Spleen (tissue), 11 donors: Measurements from ENCODE around the gene KLHL40. TPM values are rescaled to one million over a fixed set of nuclear protein-coding genes. Genes with fewer than 3 reads are reported as not detected.

ENCODE experiments used
- DNase-seq: peaks from one replicate; pipeline ENCODE4 v3.0.0-alpha.2; 2020
- H3K27ac ChIP-seq, 8 donors: fragments of 200-600 bp; sonication (generic) in 7 of 8; 1 replicate in 4 of 8; 2 replicates in 4 of 8; pipeline versions ENCODE4 v1.5.0 to v1.8.0; 2016 to 2021; ENCODE audit warnings: inconsistent platforms in 4 of 8, mild to moderate bottlenecking in 4 of 8, moderate library complexity in 1 of 8
- H3K27me3 ChIP-seq, 7 donors: fragments of 200-600 bp; sonication (generic) in 6 of 7; replicated peaks in 1 of 7; 1 replicate in 4 of 7; 2 replicates in 3 of 7; pipeline versions ENCODE4 v1.5.0 to v1.8.0; 2016 to 2021; ENCODE audit warnings: inconsistent platforms in 3 of 7, mild to moderate bottlenecking in 1 of 7
- H3K36me3 ChIP-seq, 6 donors: fragments of 200-600 bp; sonication (generic) in 5 of 6; 1 replicate in 4 of 6; 2 replicates in 2 of 6; pipeline versions ENCODE4 v1.5.0 to v1.8.0; 2016 to 2021; ENCODE audit warnings: inconsistent platforms in 2 of 6
- H3K4me1 ChIP-seq, 6 donors: fragments of 200-600 bp; sonication (generic) in 5 of 6; 1 replicate in 3 of 6; 2 replicates in 3 of 6; pipeline versions ENCODE4 v1.5.0 to v1.8.0; 2016 to 2021; ENCODE audit warnings: inconsistent platforms in 3 of 6
- H3K4me3 ChIP-seq, 8 donors: fragments of 200-600 bp; sonication (generic) in 7 of 8; 1 replicate in 4 of 8; 2 replicates in 4 of 8; pipeline versions ENCODE4 v1.5.0 to v1.8.0; 2016 to 2021; ENCODE audit warnings: inconsistent platforms in 4 of 8, mild to moderate bottlenecking in 4 of 8, moderate library complexity in 2 of 8
- H3K9me3 ChIP-seq, 8 donors: fragments of 200-600 bp; sonication (generic) in 7 of 8; 1 replicate in 4 of 8; 2 replicates in 4 of 8; pipeline versions ENCODE4 v1.5.0 to v1.8.0; 2016 to 2021; ENCODE audit warnings: inconsistent platforms in 4 of 8
- POLR2A ChIP-seq, 3 donors: fragments of 450-650 bp; IDR thresholded peaks; one replicate each; pipeline ENCODE4 v1.5.1; 2017; ENCODE audit warnings: antibody characterized with exemption in 3 of 3, mild to moderate bottlenecking in 1 of 3
- POLR2AphosphoS5 ChIP-seq, 3 donors: sonication (generic); formaldehyde crosslinking; IDR thresholded peaks; one replicate each; pipeline ENCODE4 v1.5.1; 2017; ENCODE audit warnings: antibody characterized with exemption in 3 of 3
- WGBS, 5 donors: extraction: QIAGEN DNeasy Blood & Tissue Kit in 3 of 5; methylation state at CpG; one replicate each; pipeline versions ENCODE4 v1.1.5 to v1.1.7; 2013 to 2018; 5-methylcytosine and 5-hydroxymethylcytosine counted together
- intact Hi-C: fragments of 100-400 bp; cut with DNase I; formaldehyde crosslinking; loops from one replicate; pipeline ENCODE4 v1.15.0; 2023; ENCODE audit warnings: low total_unique reads
- polyA plus RNA-seq, 3 donors: library from polyadenylated mRNA; stranded (reverse); fragments of 200-250 nt; gene quantifications; one replicate each; pipeline ENCODE4 v1.2.1, GENCODE V29; 2013
- total RNA-seq, 7 donors: library from RNA; depleted of rRNA in 3 of 7; stranded (reverse); fragments of >200 nt in 3 of 7; fragmentation: NEBNext Ultra II Directional in 4 of 7; extraction: Animal tissue kit (Norgen Biotek cat#: 25700) in 4 of 7; gene quantifications; one replicate each; pipeline versions ENCODE4 v1.1.0 to v1.2.1, GENCODE V29; 2016 to 2021
- TF ChIP-seq, protein P1 (sequence below), 11 experiments: fragments of 200-600 bp in 7 of 11; fragments of 450-650 bp in 4 of 11; sonication (generic) in 4 of 11; IDR thresholded peaks in 8 of 11; conservative IDR thresholded peaks in 3 of 11; 1 replicate in 7 of 11; 2 replicates in 4 of 11; pipeline versions ENCODE4 v1.4.0 to v1.8.0; 2016 to 2021; ENCODE audit warnings: antibody characterized with exemption in 11 of 11, inconsistent platforms in 4 of 11, mild to moderate bottlenecking in 1 of 11
- donor health status: healthy with polysubstance abuse.
- donor health status: DM: no; HTN: no; CAD: no; lungs with moderate emphysema.
- donor health status: DM: no; HTN: no; CAD: no.
- donor health status: Bipolar disorder and iron deficiency.
- donor health status: healthy.
- donor health status: DM: no; HTN: no; CAD: no.
- donor health status: DM: yes; HTN: yes; CAD: no.

Gene KLHL40
- total and polyA plus RNA-seq, 10 donors = 0.03 to 0.17 TPM; not detected in 8

DNA sequence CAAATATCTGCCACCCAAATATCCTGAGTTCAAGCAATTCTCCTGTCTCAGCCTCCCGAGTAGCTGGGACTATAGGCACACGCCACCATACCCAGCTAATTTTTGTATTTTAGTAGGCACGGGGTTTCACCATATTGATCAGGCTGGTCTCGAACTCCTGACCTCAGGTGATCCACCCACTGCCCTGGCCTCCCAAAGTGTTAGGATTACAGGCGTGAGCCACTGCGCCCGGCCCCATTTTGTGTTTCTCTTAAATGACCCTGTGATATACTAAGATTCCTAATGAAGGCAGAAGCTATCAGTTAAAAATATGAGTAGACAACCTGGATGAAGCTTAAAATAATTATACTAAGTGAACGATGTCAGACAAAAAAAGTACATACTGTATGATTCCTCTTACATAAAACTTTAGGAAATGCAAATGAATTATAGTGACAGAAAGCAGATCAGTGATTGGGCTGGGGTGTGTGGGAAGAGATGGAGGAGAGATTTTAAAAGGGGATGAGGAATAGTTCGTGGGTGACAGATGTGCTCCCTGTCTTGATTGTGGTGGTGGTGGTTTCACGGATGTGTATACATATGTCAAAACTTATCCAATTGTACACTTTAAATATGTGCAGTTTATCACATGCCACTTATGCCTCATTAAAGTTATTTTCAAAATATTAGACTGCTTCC, 3.8 kb upstream of the KLHL40 start:
- DNase-seq = no peak
- Histone ChIP-seq H3K4me1 (peaks cover 0 to 10% (median 3%) of the 10 kb centered on the region in 6 donors), H3K4me3 (no peak overlapping the region), H3K9me3 (peaks cover 0 to 21% (median 17%) of the 10 kb centered on the region in 8 donors), H3K36me3 (no peaks in the 10 kb centered on the region), H3K27ac (no peak overlapping the region), H3K27me3 (peaks cover 0 to 39% (median 12%) of the 10 kb centered on the region in 7 donors)
- 79 to 85% (median 82%) methylated on average over 10 of the region's 10 CpGs for WGBS, 5 donors
- intact Hi-C loops = no loop called here
- no peak for TF ChIP-seq POLR2AphosphoS5 (IDR thresholded peaks at IDR 0.05)
- TF ChIP-seq, protein P1, sequence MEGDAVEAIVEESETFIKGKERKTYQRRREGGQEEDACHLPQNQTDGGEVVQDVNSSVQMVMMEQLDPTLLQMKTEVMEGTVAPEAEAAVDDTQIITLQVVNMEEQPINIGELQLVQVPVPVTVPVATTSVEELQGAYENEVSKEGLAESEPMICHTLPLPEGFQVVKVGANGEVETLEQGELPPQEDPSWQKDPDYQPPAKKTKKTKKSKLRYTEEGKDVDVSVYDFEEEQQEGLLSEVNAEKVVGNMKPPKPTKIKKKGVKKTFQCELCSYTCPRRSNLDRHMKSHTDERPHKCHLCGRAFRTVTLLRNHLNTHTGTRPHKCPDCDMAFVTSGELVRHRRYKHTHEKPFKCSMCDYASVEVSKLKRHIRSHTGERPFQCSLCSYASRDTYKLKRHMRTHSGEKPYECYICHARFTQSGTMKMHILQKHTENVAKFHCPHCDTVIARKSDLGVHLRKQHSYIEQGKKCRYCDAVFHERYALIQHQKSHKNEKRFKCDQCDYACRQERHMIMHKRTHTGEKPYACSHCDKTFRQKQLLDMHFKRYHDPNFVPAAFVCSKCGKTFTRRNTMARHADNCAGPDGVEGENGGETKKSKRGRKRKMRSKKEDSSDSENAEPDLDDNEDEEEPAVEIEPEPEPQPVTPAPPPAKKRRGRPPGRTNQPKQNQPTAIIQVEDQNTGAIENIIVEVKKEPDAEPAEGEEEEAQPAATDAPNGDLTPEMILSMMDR (IDR thresholded peaks at IDR 0.05 in 8 of 11, conservative IDR thresholded peaks at IDR 0.05 in 3 of 11) = no peak
- no peak for TF ChIP-seq POLR2A (IDR thresholded peaks at IDR 0.05)

DNA sequence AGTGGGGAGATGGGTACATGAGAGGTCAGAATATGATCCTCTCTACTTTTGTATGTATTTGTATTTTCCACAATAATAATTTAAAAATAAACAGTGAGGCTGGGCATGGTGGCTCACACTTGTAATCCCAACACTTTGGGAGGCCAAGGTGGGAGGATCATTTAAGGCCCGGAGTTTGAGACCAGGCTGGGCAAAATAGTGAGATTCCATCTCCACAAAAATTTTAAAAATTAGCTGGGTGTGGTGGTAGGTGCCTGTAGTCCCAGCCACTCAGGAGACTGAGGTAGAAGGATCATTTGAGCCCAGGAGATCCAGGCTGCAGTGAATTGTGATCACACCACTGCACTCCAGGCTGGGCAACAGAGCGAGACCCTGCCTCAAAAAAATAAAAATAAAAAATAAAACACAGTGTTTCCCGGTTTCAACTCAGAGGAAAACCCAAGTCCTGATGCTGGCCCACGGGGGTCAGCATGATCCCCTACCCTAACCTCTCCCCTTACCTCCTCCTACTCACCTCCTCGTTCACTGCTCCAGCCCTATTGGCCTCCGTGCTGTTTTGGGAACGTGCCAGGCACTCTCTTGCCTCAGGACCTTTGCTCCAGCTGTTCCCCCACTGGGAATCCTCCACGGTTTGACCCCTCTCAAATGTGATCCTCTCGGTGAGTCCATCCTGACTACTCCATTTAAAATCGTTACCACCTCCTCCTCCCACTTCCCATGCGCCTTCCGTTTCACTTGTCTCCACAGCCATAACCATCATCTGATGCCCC, 2.9 kb upstream of the KLHL40 start:
- WGBS, 5 donors = 68 to 77% (median 74%) methylated on average over 12 of the region's 12 CpGs
- H3K4me3 ChIP-seq = no peak overlapping the region
- H3K36me3 ChIP-seq = no peaks in the 10 kb centered on the region
- H3K27me3 ChIP-seq = peaks cover 0 to 47% (median 12%) of the 10 kb centered on the region in 7 donors
- TF ChIP-seq POLR2AphosphoS5 (IDR thresholded peaks at IDR 0.05) (no peak), POLR2A (IDR thresholded peaks at IDR 0.05) (no peak)
- TF ChIP-seq, protein P1 (IDR thresholded peaks at IDR 0.05 in 8 of 11, conservative IDR thresholded peaks at IDR 0.05 in 3 of 11) = no peak
- intact Hi-C loops = no loop called here
- H3K27ac ChIP-seq = no peak overlapping the region
- H3K9me3 ChIP-seq = peaks cover 0 to 14% (median 11%) of the 10 kb centered on the region in 8 donors
- DNase-seq = peak; percentile 28
- peaks cover 0 to 10% (median 3%) of the 10 kb centered on the region in 6 donors for H3K4me1 ChIP-seq

DNA sequence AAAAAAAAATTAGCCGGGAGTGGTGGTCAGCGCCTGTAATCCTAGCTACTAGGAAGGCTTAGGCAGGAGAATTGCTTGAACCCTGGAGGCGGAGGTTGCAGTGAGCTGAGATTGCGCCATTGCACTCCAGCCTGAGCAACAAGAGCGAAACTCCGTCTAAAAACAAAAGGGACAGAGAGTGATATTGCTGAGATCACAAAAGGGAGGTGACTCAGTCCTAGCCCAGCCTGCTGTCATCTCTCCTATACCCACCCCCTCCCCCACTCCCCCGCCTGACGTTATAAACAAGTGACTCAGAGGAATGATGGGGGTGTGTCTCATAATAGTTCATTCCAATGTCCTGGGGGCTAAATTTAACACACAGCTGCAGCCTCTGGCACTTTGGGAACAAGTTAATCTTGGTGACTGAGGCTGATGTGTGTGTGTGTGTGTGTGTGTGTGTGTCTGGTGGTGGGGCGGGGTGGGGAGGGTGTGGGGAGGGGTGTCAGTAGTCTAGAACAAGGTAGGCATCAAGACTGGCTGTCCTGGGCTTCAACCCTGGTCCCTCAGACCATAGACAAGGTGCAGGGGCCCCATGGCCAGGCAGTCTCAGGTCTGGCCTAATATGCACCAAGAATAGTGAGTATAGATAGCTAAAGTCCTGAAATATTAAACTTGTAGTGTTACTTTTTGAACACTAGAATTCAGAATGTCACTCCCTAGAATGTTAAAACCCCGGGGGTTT, 1.3 kb upstream of the KLHL40 start:
- DNase-seq = no peak
- intact Hi-C loops = no loop called here
- H3K27ac ChIP-seq = no peak overlapping the region
- TF ChIP-seq POLR2AphosphoS5 (IDR thresholded peaks at IDR 0.05) (no peak), POLR2A (IDR thresholded peaks at IDR 0.05) (no peak)
- TF ChIP-seq, protein P1 (IDR thresholded peaks at IDR 0.05 in 8 of 11, conservative IDR thresholded peaks at IDR 0.05 in 3 of 11) = no peak
- H3K4me1 ChIP-seq = peaks cover 0 to 10% (median 3%) of the 10 kb centered on the region in 6 donors
- H3K27me3 ChIP-seq = peaks cover 0 to 47% (median 12%) of the 10 kb centered on the region in 7 donors
- no peak overlapping the region for H3K4me3 ChIP-seq
- no peaks in the 10 kb centered on the region for H3K36me3 ChIP-seq
- no peaks in the 10 kb centered on the region for H3K9me3 ChIP-seq
- WGBS, 5 donors = 61 to 74% (median 65%) methylated on average over 9 to 10 of the region's 10 CpGs
